ENCODE data around the gene SCN8A.
"Not testable (repeated sequence)": the region's sequence is repeated elsewhere in the genome, so short reads cannot be mapped to it uniquely, and the experiment has no call there.

Gene SCN8A

GRCh38 chr12:51774933-51775332, 183.9 kb downstream of the SCN8A start:
- no peak for DNase-seq

DNA sequence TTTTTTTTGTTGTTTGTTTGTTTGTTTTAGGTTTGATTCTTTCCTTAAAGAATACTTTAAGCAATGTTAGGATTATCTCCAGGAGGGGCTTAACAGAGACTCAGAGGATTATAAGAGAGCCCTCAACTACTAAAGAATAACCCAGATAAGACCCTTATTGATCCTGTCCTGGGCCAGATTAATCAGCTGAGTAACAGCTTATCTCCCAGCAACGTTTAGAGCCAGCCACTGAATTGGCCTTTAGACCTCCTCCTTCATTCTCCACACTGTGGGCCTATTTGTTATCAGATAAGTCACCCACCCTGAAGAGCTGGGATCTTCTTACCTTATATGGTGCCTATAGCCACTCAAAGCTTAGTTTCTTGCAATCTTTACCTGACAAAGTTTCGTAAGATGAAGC, 186.4 kb downstream of the SCN8A start:
- no peak for DNase-seq

GRCh38 chr12:51777973-51778372, 186.9 kb downstream of the SCN8A start:
- no peak for DNase-seq

GRCh38 chr12:51779876-51780275, 188.8 kb downstream of the SCN8A start:
- no peak for DNase-seq

DNA sequence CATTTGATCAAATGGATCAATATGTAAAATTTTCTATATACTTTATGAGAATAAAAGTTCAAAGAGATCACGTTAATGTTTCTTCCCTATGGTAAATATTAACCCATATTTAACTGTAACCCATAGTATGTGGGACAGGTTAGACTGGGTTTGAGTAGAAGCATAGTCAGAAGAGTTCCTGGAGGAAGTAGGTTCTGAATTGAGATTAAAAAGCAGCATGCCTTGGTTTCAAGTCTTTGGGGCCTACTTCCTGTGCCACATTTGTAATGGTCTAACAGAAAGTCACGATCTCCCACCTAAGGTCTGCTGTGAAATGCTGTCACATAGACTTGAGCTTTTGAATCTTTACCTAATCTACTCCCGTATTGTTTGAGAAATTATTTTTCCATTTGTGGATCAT, 193.7 kb downstream of the SCN8A start:
- DNase-seq: no peak

- DNase-seq: no peak
These were observed 194.9 kb downstream of the SCN8A start for GRCh38 chr12:51785906-51786305.

DNA sequence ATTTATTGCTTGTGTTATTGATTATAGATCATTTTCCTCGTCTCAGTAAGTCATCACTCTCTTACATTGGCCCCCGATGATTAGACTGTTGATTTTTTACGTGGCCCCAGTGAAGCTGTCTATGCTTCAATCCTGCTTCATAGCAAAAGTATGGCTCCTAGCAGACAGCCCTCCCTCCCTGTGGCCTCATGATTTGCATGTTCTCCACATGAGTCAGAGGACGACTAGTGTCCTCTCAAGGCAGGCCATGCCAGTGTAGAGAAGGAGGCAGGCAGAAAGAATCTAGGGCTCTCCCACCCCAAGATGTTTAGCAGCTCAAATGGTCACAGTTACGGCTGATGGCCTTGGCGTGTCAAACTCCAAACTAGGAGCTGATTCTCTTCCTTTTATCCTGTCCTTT, 197.8 kb downstream of the SCN8A start:
- DNase-seq: peak; percentile 94

DNA sequence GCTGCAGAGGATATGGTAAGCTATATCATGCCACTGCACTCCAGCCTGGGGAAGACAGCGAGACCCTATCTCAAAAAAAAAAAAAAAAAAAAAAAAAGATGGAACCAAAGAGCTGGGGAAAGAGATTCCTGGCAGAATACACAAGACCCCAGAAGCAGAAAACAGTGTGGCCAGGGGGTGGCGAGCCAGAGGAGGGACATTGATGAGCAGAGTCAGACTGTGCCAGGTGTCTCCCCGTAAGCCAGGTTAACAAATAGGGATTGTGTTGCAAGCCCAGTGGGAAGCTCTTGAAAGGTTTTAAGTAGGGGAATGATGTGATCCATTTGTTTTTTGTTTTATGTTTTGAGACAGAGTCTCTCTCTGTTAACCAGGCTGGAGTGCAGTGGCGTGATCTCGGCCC, 201.4 kb downstream of the SCN8A start:
- DNase-seq: no peak

DNA sequence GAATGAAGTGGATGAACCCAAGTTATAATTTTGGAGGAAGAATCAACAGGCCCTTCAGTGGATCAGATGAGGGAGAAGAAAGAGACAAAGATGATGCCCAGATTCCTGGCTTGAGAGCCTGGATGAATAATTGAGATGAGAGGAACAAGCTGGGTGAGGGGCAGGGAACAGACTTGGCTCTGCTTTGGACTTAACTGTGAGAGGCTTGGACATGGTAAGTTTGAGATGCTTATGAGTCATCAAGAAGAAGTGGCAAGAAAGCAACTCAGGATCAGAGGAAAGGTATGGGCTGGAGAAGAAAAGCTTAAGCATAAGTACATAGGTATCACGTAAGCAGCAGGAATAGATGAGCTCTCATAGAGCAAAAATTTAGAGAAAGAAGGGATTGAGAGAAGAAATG, 202.2 kb downstream of the SCN8A start:
- peak; percentile 32 for DNase-seq

GRCh38 chr12:51797301-51797700, 206.3 kb downstream of the SCN8A start:
- DNase-seq: no peak

DNA sequence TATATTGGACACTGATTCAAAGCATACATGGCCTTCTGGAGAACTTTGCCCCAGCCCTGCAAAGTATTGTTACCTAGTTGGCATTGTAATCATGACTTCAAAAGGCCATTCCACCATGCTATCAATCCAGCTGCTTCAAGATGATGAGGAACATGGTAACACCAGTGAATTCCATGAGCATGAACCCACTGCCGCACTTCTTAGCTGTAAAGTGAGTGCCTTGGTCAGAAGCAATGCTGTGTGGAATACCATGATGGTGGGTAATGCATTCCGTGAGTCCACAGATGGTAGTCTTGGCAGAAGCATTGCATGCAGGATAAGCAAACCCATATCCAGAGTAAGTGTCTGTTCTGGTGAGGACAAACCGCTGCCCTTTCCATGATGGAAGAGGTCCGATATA, 207.0 kb downstream of the SCN8A start:
- DNase-seq: not testable (repeated sequence)

GRCh38 chr12:51798501-51798900, 207.5 kb downstream of the SCN8A start:
- no peak for DNase-seq

GRCh38 chr12:51801027-51801426, 210.0 kb downstream of the SCN8A start:
- no peak for DNase-seq

DNA sequence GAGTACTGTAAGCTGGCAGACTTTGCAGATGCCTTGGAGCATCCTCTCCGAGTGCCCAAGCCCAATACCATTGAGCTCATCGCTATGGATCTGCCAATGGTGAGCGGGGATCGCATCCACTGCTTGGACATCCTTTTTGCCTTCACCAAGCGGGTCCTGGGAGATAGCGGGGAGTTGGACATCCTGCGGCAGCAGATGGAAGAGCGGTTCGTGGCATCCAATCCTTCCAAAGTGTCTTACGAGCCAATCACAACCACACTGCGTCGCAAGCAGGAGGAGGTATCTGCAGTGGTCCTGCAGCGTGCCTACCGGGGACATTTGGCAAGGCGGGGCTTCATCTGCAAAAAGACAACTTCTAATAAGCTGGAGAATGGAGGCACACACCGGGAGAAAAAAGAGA, 215.9 kb downstream of the SCN8A start:
- DNase-seq: no peak

DNA sequence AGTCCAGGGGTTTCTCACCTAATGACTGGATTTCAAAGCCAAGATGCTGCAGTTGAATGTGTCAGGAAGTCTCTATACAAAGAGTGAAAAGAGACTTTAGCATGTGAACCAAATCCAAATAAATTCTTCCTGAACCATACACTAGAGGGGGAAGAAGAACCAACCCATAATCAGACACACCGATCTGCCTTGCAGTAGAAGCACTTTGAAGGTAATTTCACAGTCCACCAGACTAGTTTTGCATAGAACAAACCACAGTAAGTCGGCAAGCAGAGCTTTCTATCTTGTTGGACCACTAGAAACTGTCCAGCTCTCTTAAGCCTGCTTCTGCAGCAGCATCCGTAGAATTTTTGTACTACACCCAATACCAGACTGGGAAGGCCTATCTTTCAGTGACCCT, 218.2 kb downstream of the SCN8A start:
- DNase-seq: no peak

- no peak for DNase-seq
These were observed 220.5 kb downstream of the SCN8A start for GRCh38 chr12:51811203-51812202.

- DNase-seq: no peak
These were observed 221.8 kb downstream of the SCN8A start for GRCh38 chr12:51812871-51813270.

- DNase-seq: no peak
These were observed 222.9 kb downstream of the SCN8A start for GRCh38 chr12:51813931-51814310.

DNA sequence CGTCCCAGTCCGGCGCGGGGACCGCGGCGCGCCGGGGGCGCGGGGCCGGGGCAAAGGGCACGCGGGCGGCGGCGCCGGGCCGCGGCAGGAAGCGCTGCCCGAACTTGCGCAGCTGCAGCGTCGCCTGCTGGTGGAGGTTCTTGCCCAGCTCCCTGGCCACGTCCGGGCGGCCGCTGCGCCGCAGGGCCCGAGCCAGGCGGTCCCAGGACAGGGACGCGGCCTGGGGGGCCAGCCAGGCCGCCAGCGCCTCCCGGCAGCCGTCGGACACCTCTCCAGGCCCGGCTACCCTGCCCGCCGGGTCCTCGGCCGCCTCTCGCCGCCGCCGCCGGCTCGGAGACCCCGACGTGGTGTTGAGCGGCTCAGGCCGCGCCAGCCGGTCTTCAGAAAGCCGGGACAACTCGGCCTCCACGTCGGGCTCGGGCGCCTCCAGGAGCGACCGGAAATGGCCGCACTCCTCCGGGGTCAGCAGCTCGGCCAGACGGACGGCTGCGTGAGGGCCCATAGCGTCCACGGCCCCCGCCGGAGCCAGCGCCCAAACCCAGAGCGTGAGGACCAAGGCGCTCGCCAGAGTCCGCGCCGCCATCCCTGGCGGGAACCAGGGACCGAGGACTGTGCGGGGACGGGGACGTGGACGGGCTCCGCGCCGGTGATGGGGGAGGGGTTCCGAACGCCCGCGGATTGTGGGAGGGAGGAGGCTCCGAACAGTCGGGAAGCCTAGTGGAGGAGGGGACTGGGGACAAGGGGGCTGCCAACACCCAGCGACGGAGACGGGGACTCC, 223.5 kb downstream of the SCN8A start:
- peak; percentile 78 for DNase-seq

DNA sequence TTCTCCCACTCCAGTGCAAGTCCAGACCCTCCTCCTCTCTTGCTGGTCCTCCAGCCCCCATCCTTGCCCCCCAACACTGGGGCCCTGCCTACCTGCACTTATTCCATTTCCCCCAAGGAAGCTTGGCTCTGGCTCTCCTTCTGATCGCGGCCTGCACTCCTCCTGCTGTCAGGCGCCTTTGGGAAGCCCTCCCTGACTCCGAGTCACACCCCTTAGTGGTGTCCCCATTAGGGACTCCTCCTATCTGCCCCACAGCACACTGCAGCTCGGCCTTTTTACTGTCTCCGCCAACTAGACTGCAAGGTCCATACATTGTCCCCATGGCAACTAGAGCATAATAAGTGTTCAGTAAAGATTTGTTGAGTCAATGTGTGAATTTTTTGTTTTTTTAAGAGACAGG, 224.5 kb downstream of the SCN8A start:
- DNase-seq: no peak

DNA sequence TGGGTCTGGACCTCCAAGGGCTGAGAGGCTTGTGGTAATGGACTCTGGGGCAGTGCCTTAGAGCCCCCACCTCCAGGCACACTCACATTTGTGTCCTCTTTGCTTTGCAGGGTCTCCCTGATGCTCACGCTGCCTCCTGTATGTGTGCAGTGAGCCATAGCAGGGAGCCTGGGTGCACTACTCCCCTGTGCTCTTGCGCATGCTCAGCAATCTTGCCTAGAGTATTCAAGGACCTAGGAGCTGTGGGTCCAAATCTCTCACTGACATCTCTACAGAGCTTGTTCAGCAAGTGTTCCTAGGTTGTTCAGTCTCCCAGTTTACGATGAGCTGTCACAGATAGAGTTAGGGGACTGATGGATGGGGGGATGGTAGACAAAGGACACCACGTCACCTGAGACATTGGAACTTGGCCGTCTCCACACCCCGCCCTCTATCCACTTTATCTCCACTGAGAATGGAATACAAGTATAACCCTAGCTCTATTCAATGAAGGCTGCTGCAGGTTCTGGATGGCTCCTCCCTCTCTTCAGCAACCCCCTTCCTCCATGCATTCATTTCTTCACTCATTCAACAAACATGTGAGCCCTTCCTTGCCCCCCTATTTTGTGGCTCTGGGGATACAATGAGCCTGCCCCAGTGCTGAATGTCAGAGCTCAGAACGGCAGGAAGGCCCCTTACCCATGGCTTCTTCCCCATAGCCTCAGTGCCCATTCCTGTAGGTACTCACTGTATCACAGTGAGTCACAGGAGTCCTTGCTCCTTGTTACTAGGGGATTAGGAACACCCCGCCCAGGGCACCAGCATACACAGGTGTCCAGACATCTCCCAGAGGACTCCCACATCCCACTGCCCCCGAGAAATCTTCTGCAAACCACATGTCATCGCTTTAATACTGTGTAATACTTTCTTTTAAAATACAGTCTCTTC, 226.3 kb downstream of the SCN8A start:
- no peak for DNase-seq

DNA sequence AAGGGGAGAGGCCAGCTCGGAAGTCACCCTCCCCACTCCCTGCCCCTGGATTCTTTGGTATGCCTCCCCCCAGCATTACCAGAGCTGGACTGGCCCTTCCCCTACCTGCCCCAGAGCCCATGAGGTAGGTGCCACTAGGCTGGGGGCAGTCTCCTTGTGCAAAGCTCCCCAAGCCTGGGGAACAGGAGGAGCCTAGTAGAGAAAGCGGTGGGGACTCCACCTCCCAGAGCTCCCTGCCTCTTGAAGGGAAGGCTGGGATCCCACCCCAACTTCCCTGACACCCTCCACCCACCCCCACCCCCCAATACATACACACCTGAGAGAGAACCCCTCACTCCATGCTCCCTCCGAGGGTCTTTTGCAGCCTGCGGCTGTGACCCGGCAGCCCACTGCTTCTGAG, 227.1 kb downstream of the SCN8A start:
- DNase-seq: no peak
